H9 (cell line): ENCODE data around the gene GPRC5A. TPM values are rescaled to one million over a fixed set of nuclear protein-coding genes. Genes with fewer than 3 reads are reported as not detected.

Source experiments
- DNase-seq: peaks from one replicate; pipeline ENCODE4 v3.0.0-alpha.2; 2017
- H2AFZ ChIP-seq: one replicate; pipeline ENCODE4 v1.6.1; 2013; ENCODE audit warnings: mild to moderate bottlenecking, low read length, control low read depth, moderate library complexity
- H2AK5ac ChIP-seq: 2 replicates; pipeline ENCODE4 v1.6.1; 2013; ENCODE audit warnings: low read length, control low read depth, mixed read lengths; ENCODE audit not compliant: insufficient read length
- H2BK120ac ChIP-seq: one replicate; pipeline ENCODE4 v1.6.1; 2013; ENCODE audit warnings: low read depth, mild to moderate bottlenecking, low read length, control low read depth, inconsistent platforms; ENCODE audit not compliant: poor library complexity, severe bottlenecking
- H2BK12ac ChIP-seq: 2 replicates; pipeline ENCODE4 v1.6.1; 2013; ENCODE audit warnings: low read length, control low read depth, mixed read lengths, low read depth; ENCODE audit not compliant: insufficient read length
- H2BK15ac ChIP-seq: 2 replicates; pipeline ENCODE4 v1.6.1; 2013; ENCODE audit warnings: low read depth, low read length, control low read depth
- H2BK20ac ChIP-seq: one replicate; pipeline ENCODE4 v1.6.1; 2013; ENCODE audit warnings: low read depth, mild to moderate bottlenecking, low read length, control low read depth, inconsistent platforms; ENCODE audit not compliant: poor library complexity, severe bottlenecking
- H2BK5ac ChIP-seq: 2 replicates; pipeline ENCODE4 v1.6.1; 2013; ENCODE audit warnings: low read length, control low read depth, mixed read lengths; ENCODE audit not compliant: insufficient read length
- H3K14ac ChIP-seq: 2 replicates; pipeline ENCODE4 v1.6.1; 2013; ENCODE audit warnings: low read length, control low read depth; ENCODE audit not compliant: insufficient read depth
- H3K18ac ChIP-seq: 2 replicates; pipeline ENCODE4 v1.6.1; 2013; ENCODE audit warnings: low read depth, mild to moderate bottlenecking, mixed read lengths, low read length, control low read depth; ENCODE audit not compliant: insufficient read length
- H3K23ac ChIP-seq: 2 replicates; pipeline ENCODE4 v1.6.1; 2013; ENCODE audit warnings: low read length, control low read depth, mixed read lengths, low read depth; ENCODE audit not compliant: insufficient read length
- H3K23me2 ChIP-seq: 2 replicates; pipeline ENCODE4 v1.6.1; 2013; ENCODE audit warnings: low read depth, mild to moderate bottlenecking, mixed read lengths, low read length, control low read depth; ENCODE audit not compliant: insufficient read length, poor library complexity, severe bottlenecking
- H3K27ac ChIP-seq: 2 replicates; pipeline ENCODE4 v1.5.1; 2013; ENCODE audit warnings: low read length, control low read depth, mixed read lengths, low read depth; ENCODE audit not compliant: insufficient read length
- H3K27me3 ChIP-seq: 2 replicates; pipeline ENCODE4 v1.6.1; 2013; ENCODE audit warnings: low read length, control low read depth, inconsistent platforms; ENCODE audit not compliant: insufficient read depth
- H3K4ac ChIP-seq: 2 replicates; pipeline ENCODE4 v1.6.1; 2013; ENCODE audit warnings: low read depth, mild to moderate bottlenecking, control low read depth, inconsistent platforms, low read length, moderate library complexity
- H3K4me1 ChIP-seq: 2 replicates; pipeline ENCODE4 v1.6.1; 2013; ENCODE audit warnings: low read length, control low read depth, inconsistent platforms; ENCODE audit not compliant: insufficient read depth
- H3K4me2 ChIP-seq: 2 replicates; pipeline ENCODE4 v1.6.1; 2013; ENCODE audit warnings: low read length, control low read depth, mixed read lengths; ENCODE audit not compliant: insufficient read length, insufficient read depth
- H3K56ac ChIP-seq: 2 replicates; pipeline ENCODE4 v1.6.1; 2013; ENCODE audit warnings: low read depth, mild to moderate bottlenecking, mixed read lengths, low read length, control low read depth; ENCODE audit not compliant: insufficient read length
- H3K79me1 ChIP-seq: 2 replicates; pipeline ENCODE4 v1.6.1; 2013; ENCODE audit warnings: low read depth, mild to moderate bottlenecking, moderate library complexity, low read length, control low read depth, inconsistent platforms; ENCODE audit not compliant: insufficient read depth, poor library complexity, severe bottlenecking
- H3K79me2 ChIP-seq: 2 replicates; pipeline ENCODE4 v1.6.1; 2013; ENCODE audit warnings: low read length, control low read depth, inconsistent platforms; ENCODE audit not compliant: insufficient read depth
- H3K9ac ChIP-seq: 2 replicates; pipeline ENCODE4 v1.6.1; 2013; ENCODE audit warnings: low read length, control low read depth, mixed read lengths; ENCODE audit not compliant: insufficient read length; ENCODE audit errors: extremely low read depth
- H3K9me3 ChIP-seq: one replicate; pipeline ENCODE4 v1.6.1; 2013; ENCODE audit warnings: low read depth, low read length, inconsistent platforms; ENCODE audit not compliant: control insufficient read depth
- H3T11ph ChIP-seq: one replicate; pipeline ENCODE4 v1.6.1; 2013; ENCODE audit warnings: mild to moderate bottlenecking, low read length, control low read depth, inconsistent platforms
- H4K20me1 ChIP-seq: one replicate; pipeline ENCODE4 v1.6.1; 2013; ENCODE audit not compliant: control insufficient read depth, insufficient read length, insufficient read depth
- H4K5ac ChIP-seq: 2 replicates; pipeline ENCODE4 v1.6.1; 2013; ENCODE audit warnings: low read depth, mild to moderate bottlenecking, mixed read lengths, low read length, control low read depth; ENCODE audit not compliant: insufficient read length
- H4K8ac ChIP-seq: replicated peaks from 2 replicates; pipeline ENCODE4 v1.6.1; 2013; ENCODE audit warnings: low read length, control low read depth, mixed read lengths, low read depth; ENCODE audit not compliant: insufficient read length
- H4K91ac ChIP-seq: 2 replicates; pipeline ENCODE4 v1.6.1; 2013; ENCODE audit warnings: low read depth, mild to moderate bottlenecking, moderate library complexity, mixed read lengths, low read length, control low read depth; ENCODE audit not compliant: insufficient read length
- H3K27ac Mint-ChIP-seq, 3 experiments: 2 replicates in 2 of 3; 3 replicates in 1 of 3; pipeline ENCODE4 v1.8.0; 2020 to 2021; ENCODE audit warnings: mixed read lengths in 3 of 3, mild to moderate bottlenecking in 1 of 3, moderate library complexity in 1 of 3
- H3K27me3 Mint-ChIP-seq: 2 replicates; pipeline ENCODE4 v1.8.0; 2021; ENCODE audit warnings: low read depth, mild to moderate bottlenecking, moderate library complexity, mixed read lengths
- H3K36me3 Mint-ChIP-seq, 3 experiments: 2 replicates in 2 of 3; 3 replicates in 1 of 3; pipeline ENCODE4 v1.8.0; 2020 to 2021; ENCODE audit warnings: low read depth in 3 of 3, mixed read lengths in 3 of 3; ENCODE audit not compliant: insufficient read depth in 1 of 3
- H3K4me1 Mint-ChIP-seq, 2 experiments: 2 replicates each; pipeline ENCODE4 v1.8.0; 2020; ENCODE audit warnings: mixed read lengths in 2 of 2
- H3K4me3 Mint-ChIP-seq, 2 experiments: 2 replicates in 1 of 2; 3 replicates in 1 of 2; pipeline ENCODE4 v1.8.0; 2020 to 2021; ENCODE audit warnings: mild to moderate bottlenecking in 2 of 2, mixed read lengths in 2 of 2, moderate library complexity in 1 of 2
- H3K9me3 Mint-ChIP-seq, 2 experiments: 2 replicates in 1 of 2; 3 replicates in 1 of 2; pipeline ENCODE4 v1.8.0; 2020; ENCODE audit warnings: mild to moderate bottlenecking in 2 of 2, mixed read lengths in 2 of 2, moderate library complexity in 1 of 2
- WGBS: extraction: QIAGEN DNeasy Blood & Tissue Kit; methylation state at CpG from one replicate; pipeline ENCODE4 v1.1.7; 2013; ENCODE audit warnings: missing lambda C conversion rate, low lambda C conversion rate, mixed read lengths; ENCODE audit not compliant: insufficient read length; ENCODE audit errors: extremely low coverage; 5-methylcytosine and 5-hydroxymethylcytosine counted together
- total RNA-seq: library from RNA; stranded (reverse); gene quantifications from 2 replicates; pipeline ENCODE4 v1.2.1, GENCODE V29; 2021
- TF ChIP-seq, protein P1 (sequence below): fragments of 200-600 bp; sonication (generic); conservative IDR thresholded peaks from 3 replicates; pipeline ENCODE4 v1.8.0; 2021; ENCODE audit warnings: antibody characterized with exemption, mild to moderate bottlenecking

The GPRC5A gene
- total RNA-seq, 1 experiment from 2014 or later: 0.09 TPM

- H3K23ac ChIP-seq: no peak overlapping the region
- H3K79me1 ChIP-seq: no peaks in the 10 kb centered on the region
- no peak overlapping the region for H4K8ac ChIP-seq
- H2BK5ac ChIP-seq: no peak overlapping the region
- H3K23me2 ChIP-seq: no peaks in the 10 kb centered on the region
- no peaks in the 10 kb centered on the region for H3K9me3 ChIP-seq
- no peaks in the 10 kb centered on the region for H4K20me1 ChIP-seq
- no peak overlapping the region for H4K91ac ChIP-seq
- no peak overlapping the region for H3K4ac ChIP-seq
- DNase-seq: no peak
- no CpG with 5 or more reads among the region's 7 CpGs for WGBS
- H3K9ac ChIP-seq: no peak overlapping the region
- no peaks in the 10 kb centered on the region for H3K27me3 ChIP-seq
- no peak overlapping the region for H3K4me2 ChIP-seq
- no peak overlapping the region for H3K56ac ChIP-seq
- no peak overlapping the region for H2AFZ ChIP-seq
- no peak overlapping the region for H2BK20ac ChIP-seq
- H3K27ac Mint-ChIP-seq: no peak overlapping the region
- H3K4me3 Mint-ChIP-seq: no peak overlapping the region
- H3K9me3 Mint-ChIP-seq: peaks cover 3 to 10% of the 10 kb centered on the region in 2 experiments; a peak in 3 of 5 replicates
- no peaks in the 10 kb centered on the region for H3K79me2 ChIP-seq
- TF ChIP-seq, protein P1, sequence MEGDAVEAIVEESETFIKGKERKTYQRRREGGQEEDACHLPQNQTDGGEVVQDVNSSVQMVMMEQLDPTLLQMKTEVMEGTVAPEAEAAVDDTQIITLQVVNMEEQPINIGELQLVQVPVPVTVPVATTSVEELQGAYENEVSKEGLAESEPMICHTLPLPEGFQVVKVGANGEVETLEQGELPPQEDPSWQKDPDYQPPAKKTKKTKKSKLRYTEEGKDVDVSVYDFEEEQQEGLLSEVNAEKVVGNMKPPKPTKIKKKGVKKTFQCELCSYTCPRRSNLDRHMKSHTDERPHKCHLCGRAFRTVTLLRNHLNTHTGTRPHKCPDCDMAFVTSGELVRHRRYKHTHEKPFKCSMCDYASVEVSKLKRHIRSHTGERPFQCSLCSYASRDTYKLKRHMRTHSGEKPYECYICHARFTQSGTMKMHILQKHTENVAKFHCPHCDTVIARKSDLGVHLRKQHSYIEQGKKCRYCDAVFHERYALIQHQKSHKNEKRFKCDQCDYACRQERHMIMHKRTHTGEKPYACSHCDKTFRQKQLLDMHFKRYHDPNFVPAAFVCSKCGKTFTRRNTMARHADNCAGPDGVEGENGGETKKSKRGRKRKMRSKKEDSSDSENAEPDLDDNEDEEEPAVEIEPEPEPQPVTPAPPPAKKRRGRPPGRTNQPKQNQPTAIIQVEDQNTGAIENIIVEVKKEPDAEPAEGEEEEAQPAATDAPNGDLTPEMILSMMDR: no peak
- H2AK5ac ChIP-seq: no peak overlapping the region
- H3K14ac ChIP-seq: no peak overlapping the region
- no peak overlapping the region for H2BK12ac ChIP-seq
- H3T11ph ChIP-seq: no peak overlapping the region
- H3K4me1 ChIP-seq: peaks cover 7% of the 10 kb centered on the region; the same call in 1 of the 2 replicates
- H3K18ac ChIP-seq: no peak overlapping the region
- no peak overlapping the region for H2BK15ac ChIP-seq
- H4K5ac ChIP-seq: no peak overlapping the region
- H3K4me1 Mint-ChIP-seq: peaks cover 10 to 13% of the 10 kb centered on the region in 2 experiments
- no peaks in the 10 kb centered on the region for H3K36me3 Mint-ChIP-seq
- H3K27me3 Mint-ChIP-seq: no peaks in the 10 kb centered on the region; the same call in 1 of the 2 replicates
- no peak overlapping the region for H2BK120ac ChIP-seq
- no peak overlapping the region for H3K27ac ChIP-seq
Measured at GRCh38 chr12:12922978-12923377, 31.6 kb downstream of the GPRC5A start.
